Measurements from ENCODE around the gene SLC22A6.

GRCh38 chr11:63032457-63032856, 47.7 kb upstream of the SLC22A6 start:
- TF ChIP-seq, protein P1, sequence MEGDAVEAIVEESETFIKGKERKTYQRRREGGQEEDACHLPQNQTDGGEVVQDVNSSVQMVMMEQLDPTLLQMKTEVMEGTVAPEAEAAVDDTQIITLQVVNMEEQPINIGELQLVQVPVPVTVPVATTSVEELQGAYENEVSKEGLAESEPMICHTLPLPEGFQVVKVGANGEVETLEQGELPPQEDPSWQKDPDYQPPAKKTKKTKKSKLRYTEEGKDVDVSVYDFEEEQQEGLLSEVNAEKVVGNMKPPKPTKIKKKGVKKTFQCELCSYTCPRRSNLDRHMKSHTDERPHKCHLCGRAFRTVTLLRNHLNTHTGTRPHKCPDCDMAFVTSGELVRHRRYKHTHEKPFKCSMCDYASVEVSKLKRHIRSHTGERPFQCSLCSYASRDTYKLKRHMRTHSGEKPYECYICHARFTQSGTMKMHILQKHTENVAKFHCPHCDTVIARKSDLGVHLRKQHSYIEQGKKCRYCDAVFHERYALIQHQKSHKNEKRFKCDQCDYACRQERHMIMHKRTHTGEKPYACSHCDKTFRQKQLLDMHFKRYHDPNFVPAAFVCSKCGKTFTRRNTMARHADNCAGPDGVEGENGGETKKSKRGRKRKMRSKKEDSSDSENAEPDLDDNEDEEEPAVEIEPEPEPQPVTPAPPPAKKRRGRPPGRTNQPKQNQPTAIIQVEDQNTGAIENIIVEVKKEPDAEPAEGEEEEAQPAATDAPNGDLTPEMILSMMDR (IDR thresholded peaks at IDR 0.05), result no peak
- no peak for TF ChIP-seq POLR2A (IDR thresholded peaks at IDR 0.05)
- TF ChIP-seq EP300 (IDR thresholded peaks at IDR 0.05), result no peak

All from tibial nerve (tissue), 4 donors.